K562 (cell line): Measurements from ENCODE around the gene AMZ2. TPM values are rescaled to one million over a fixed set of nuclear protein-coding genes. Genes with fewer than 3 reads are reported as not detected.

Experiments
- ATAC-seq: fragments of 200-7000 bp; cut with Tn5 transposase; 3 replicates; pipeline ENCODE4 v1.9.1; 2020; ENCODE audit warnings: moderate library complexity
- BruUV-seq: library from RNA; stranded (reverse); fragments of 400-500 nt; replicated peaks from 2 replicates; lab custom pipeline; 2021; lab: Mats Ljungman, UMichigan
- CTCF ChIA-PET: fragments of 300-600 bp; formaldehyde crosslinking; extraction: SDS; loops from one replicate; lab custom pipeline; 2021; ENCODE audit warnings: low intra/inter-chr PET ratio; lab: Yijun Ruan, JAX
- POLR2A ChIA-PET: fragments of 300-600, 350-650 bp; sonication (Branson Sonifier 250); formaldehyde crosslinking; extraction: SDS; loops from one replicate; lab custom pipeline; 2021; ENCODE audit warnings: antibody characterized with exemption, inconsistent platforms; lab: Yijun Ruan, JAX
- DNase-seq, 4 experiments: peaks; one replicate each; pipeline versions ENCODE4 v3.0.0 to v3.0.0-alpha.2; 2011 to 2018; ENCODE audit warnings: low spot score in 3 of 4, mixed read lengths in 3 of 4; ENCODE audit errors: extremely low read depth in 1 of 4
- FAIRE-seq: peaks from 2 replicates; lab custom pipeline; 2011; peaks lifted over from hg19 to GRCh38; lab: Jason Lieb, UNC
- H2AFZ ChIP-seq: 2 replicates; pipeline ENCODE4 v1.6.0; 2011; ENCODE audit warnings: low read depth, low read length, control low read depth, inconsistent platforms
- H3K27ac ChIP-seq: fragments of 200-600 bp; 3 replicates; pipeline ENCODE4 v1.8.0; 2011; ENCODE audit warnings: low read depth, mild to moderate bottlenecking, control low read depth, inconsistent platforms, low read length, moderate library complexity, mixed read lengths; ENCODE audit errors: extremely low read depth
- H3K27me3 ChIP-seq, 2 experiments: fragments of 300-600 bp in 1 of 2; 2 replicates in 1 of 2; 3 replicates in 1 of 2; pipeline versions ENCODE4 v1.6.0 to v1.8.0; 2011; ENCODE audit warnings: inconsistent platforms in 2 of 2, low read length in 2 of 2, mild to moderate bottlenecking in 1 of 2, mixed read lengths in 1 of 2, moderate library complexity in 1 of 2; ENCODE audit not compliant: control insufficient read depth in 2 of 2, insufficient read depth in 2 of 2
- H3K36me3 ChIP-seq: fragments of 300-600 bp; 3 replicates; pipeline ENCODE4 v1.8.0; 2011; ENCODE audit warnings: mild to moderate bottlenecking, low read length, inconsistent platforms; ENCODE audit not compliant: control insufficient read depth, insufficient read depth
- H3K4me1 ChIP-seq, 2 experiments: fragments of 200-600 bp in 1 of 2; replicated peaks in 1 of 2; 2 replicates in 1 of 2; 3 replicates in 1 of 2; pipeline versions ENCODE4 v1.5.1 to v1.8.0; 2011; ENCODE audit warnings: inconsistent platforms in 2 of 2, low read length in 2 of 2, mild to moderate bottlenecking in 1 of 2, mixed read lengths in 1 of 2, moderate library complexity in 1 of 2; ENCODE audit not compliant: control insufficient read depth in 2 of 2, insufficient read depth in 2 of 2
- H3K4me2 ChIP-seq: 2 replicates; pipeline ENCODE4 v1.6.1; 2011; ENCODE audit warnings: low read length, control low read depth, inconsistent platforms, mixed read lengths; ENCODE audit not compliant: insufficient read depth
- H3K4me3 ChIP-seq: fragments of 200-600 bp; sonication (generic), shearing (Covaris generic); 2 replicates; pipeline ENCODE4 v1.5.1; 2016; ENCODE audit warnings: control low read depth, inconsistent platforms
- H3K79me2 ChIP-seq: fragments of 200-600 bp; 3 replicates; pipeline ENCODE4 v1.8.0; 2011; ENCODE audit warnings: low read length, inconsistent platforms; ENCODE audit not compliant: control insufficient read depth, insufficient read depth
- H3K9ac ChIP-seq, 2 experiments: 2 replicates each; pipeline versions ENCODE4 v1.6.0 to v1.6.1; 2011; ENCODE audit warnings: low read depth in 2 of 2, low read length in 2 of 2, control low read depth in 1 of 2, inconsistent platforms in 1 of 2, mild to moderate bottlenecking in 1 of 2, mixed read lengths in 1 of 2; ENCODE audit not compliant: insufficient read depth in 1 of 2
- H3K9me1 ChIP-seq: one replicate; pipeline ENCODE4 v1.6.0; 2011; ENCODE audit warnings: inconsistent platforms, mild to moderate bottlenecking, low read length, moderate library complexity; ENCODE audit not compliant: control insufficient read depth, insufficient read depth
- H3K9me3 ChIP-seq: replicated peaks from 2 replicates; pipeline ENCODE4 v1.5.1; 2011; ENCODE audit warnings: low read depth, low read length, inconsistent platforms; ENCODE audit not compliant: control insufficient read depth, insufficient read depth
- H4K20me1 ChIP-seq: replicated peaks from 2 replicates; pipeline ENCODE4 v1.6.1; 2011; ENCODE audit warnings: low read length, inconsistent platforms, mixed read lengths; ENCODE audit not compliant: control insufficient read depth, insufficient read depth
- BRD9 ChIP-seq: fragments of 450-650 bp; IDR thresholded peaks from 2 replicates; pipeline ENCODE4 v1.6.1; 2018; ENCODE audit warnings: low read depth; ENCODE audit not compliant: partially characterized antibody
- JUND ChIP-seq, 2 experiments: IDR thresholded peaks; 2 replicates in 1 of 2; 3 replicates in 1 of 2; pipeline ENCODE4 v1.6.1; 2011; ENCODE audit warnings: borderline replicate concordance in 2 of 2, low read depth in 2 of 2, low read length in 2 of 2, improper control_type of control experiment in 1 of 2, missing biosample characterization in 1 of 2, missing genetic modification characterization in 1 of 2, missing genetic modification reagents in 1 of 2
- ZFP30 ChIP-seq: fragments of 250-450 bp; sonication (Bioruptor Pico); IDR thresholded peaks from 2 replicates; pipeline ENCODE4 v1.8.0; 2022; ENCODE audit warnings: moderate library complexity, mild to moderate bottlenecking, inconsistent platforms, borderline replicate concordance
- ZNF124 ChIP-seq: sonication (generic); formaldehyde crosslinking; IDR thresholded peaks from 2 replicates; pipeline ENCODE4 v1.8.1; 2022; ENCODE audit warnings: missing genetic modification reagents
- WGBS: fragments of 100-300 bp; shearing (Covaris generic); methylation state at CpG from one replicate; pipeline ENCODE4 v1.1.6; 2016; ENCODE audit warnings: low coverage, mixed read lengths; ENCODE audit not compliant: insufficient coverage; ENCODE audit errors: missing lambda C conversion rate; 5-methylcytosine and 5-hydroxymethylcytosine counted together
- in situ Hi-C: fragments of 300-500 bp; cut with MboI; formaldehyde crosslinking; loops from 4 replicates; pipeline ENCODE4 v1.15.0; 2018; ENCODE audit warnings: inconsistent platforms, mixed read lengths
- intact Hi-C: fragments of 100-400 bp; cut with micrococcal nuclease; formaldehyde crosslinking; loops from 2 replicates; pipeline ENCODE4 v1.14.2; 2022
- polyA plus RNA-seq, 8 experiments: library from polyadenylated mRNA; depleted of rRNA in 4 of 8; stranded (reverse) in 5 of 8; unstranded in 3 of 8; fragments of >200 nt; fragmentation: Nextera tagmentation in 2 of 8; fragmentation: Illumina TruSeq in 1 of 8; extraction: Ambion mirVana in 2 of 8; extraction: Trizol in 1 of 8; gene quantifications; 2 replicates each; pipeline versions ENCODE4 v1.2.1 to v1.2.3, GENCODE V29; 2011 to 2014; ENCODE audit warnings: inconsistent platforms in 1 of 8, missing spikeins in 1 of 8
- total RNA-seq, 7 experiments: library from RNA; depleted of rRNA in 6 of 7; stranded (reverse); fragments of >200 nt in 6 of 7; fragmentation: Illumina TruSeq in 2 of 7; extraction: Trizol in 2 of 7; gene quantifications; 2 replicates each; pipeline versions ENCODE4 v1.2.1 to v1.2.3, GENCODE V29; 2011 to 2021; ENCODE audit warnings: low replicate concordance in 1 of 7

The AMZ2 gene
- total and polyA plus RNA-seq, 9 of the 15 experiments (the other 6 are each of a cell fraction or from before 2014, with no cell fraction given) = 22.6 to 92.2 (median 52.6) TPM

DNA sequence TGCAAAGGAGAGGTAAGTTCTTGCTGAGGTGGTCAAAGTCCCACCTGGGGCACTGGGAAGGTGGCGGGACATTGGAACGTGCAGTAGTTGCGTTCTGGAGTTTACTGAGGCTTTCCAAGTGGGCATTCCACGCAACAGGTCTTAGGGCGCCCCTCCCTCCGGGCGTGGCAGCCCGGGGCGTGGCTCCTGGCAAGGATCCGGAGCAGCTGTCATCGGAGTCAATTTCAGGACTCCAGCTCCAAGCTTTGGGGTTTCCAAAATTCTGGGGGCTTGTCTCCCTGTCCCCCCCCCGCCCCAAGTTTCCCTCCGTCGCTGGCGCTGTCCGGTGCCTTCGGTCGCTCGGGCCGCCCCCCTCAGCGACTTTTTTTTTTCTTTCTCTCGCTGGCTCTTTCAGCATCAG, 43.1 kb upstream of the AMZ2 start:
- H3K4me2 ChIP-seq = peak overlapping the region; percentile 74; the same call in 1 of the 2 replicates
- WGBS = 2% methylated on average over 11 of the region's 22 CpGs
- 0 out of 3 replicates have a peak, but pooled peaks have one; percentile 15 for ATAC-seq
- peaks cover 3 to 27% of the 10 kb centered on the region in 2 experiments; a peak in 2 of 5 replicates for H3K4me1 ChIP-seq
- no peaks in the 10 kb centered on the region for H4K20me1 ChIP-seq
- peak overlapping the region in 1 of 2 experiments; percentile 91; a peak in 3 of 4 replicates for H3K9ac ChIP-seq
- peak in 3 of 4 experiments; percentile 22 to 30 (median 28) for DNase-seq
- H3K9me1 ChIP-seq = no peaks in the 10 kb centered on the region
- no peak for TF ChIP-seq ZNF124 (CRISPR knock-in tag)
- TF ChIP-seq BRD9 = no peak
- no peak for TF ChIP-seq ZFP30 (CRISPR knock-in tag)
- TF ChIP-seq JUND (IDR thresholded peaks at IDR 0.05; ENCODE audit: borderline replicate concordance, low read depth, low read length) = no peak
- no peak for TF ChIP-seq JUND (tag; IDR thresholded peaks at IDR 0.05; ENCODE audit: borderline replicate concordance, low read depth, low read length)
- H3K36me3 ChIP-seq = no peaks in the 10 kb centered on the region
- ChIA-PET POLR2A (interaction anchor here (1.6 kb wide), 1 partner anchor 17 kb away, joined by 3 read pairs; no protein-coding TSS in a partner anchor), CTCF (interaction anchor here (0.6 to 1.6 kb wide), 2 partner anchors 32 to 86 kb away, joined by 4 to 6 read pairs; partner anchors contain the start of gene SLC16A6)
- H3K9me3 ChIP-seq = no peaks in the 10 kb centered on the region
- in situ Hi-C loops (no loop called here), intact Hi-C loops (no loop called here)
- H3K79me2 ChIP-seq = no peaks in the 10 kb centered on the region
- no TSS peak for BruUV-seq
- peaks cover 2 to 9% of the 10 kb centered on the region in 2 experiments; a peak in 2 of 5 replicates for H3K27me3 ChIP-seq
- FAIRE-seq = no peak
- peak overlapping the region; percentile 89 for H2AFZ ChIP-seq
- no peak overlapping the region for H3K27ac ChIP-seq
- H3K4me3 ChIP-seq = peak overlapping the region; percentile 63
